ENCODE data around the gene C10orf88. TPM values are rescaled to one million over a fixed set of nuclear protein-coding genes. Genes with fewer than 3 reads are reported as not detected.
"Not testable (repeated sequence)": the region's sequence is repeated elsewhere in the genome, so short reads cannot be mapped to it uniquely, and the experiment has no call there.

Gene C10orf88
- total RNA-seq, 1 donor from 2014 or later, result 7.6 TPM

DNA sequence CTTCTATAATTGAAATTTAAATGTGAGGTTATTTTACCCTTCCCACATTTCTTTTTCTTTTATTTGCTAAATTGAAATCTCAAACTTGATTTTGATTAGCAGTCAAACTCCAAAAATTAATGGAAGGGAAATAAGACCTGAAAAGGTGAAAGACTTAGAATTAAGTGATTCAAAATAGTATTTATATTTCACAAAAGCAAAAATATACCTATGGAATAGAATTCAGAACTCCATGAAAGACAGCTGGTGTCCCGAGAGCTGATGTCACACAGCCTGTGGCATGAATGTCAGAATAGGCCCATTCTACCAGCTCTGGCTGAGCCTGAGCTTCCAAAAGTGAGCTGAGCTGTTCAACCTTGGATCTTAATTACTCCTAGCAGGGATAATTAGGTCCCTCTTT lies 43.7 kb downstream of the C10orf88 start, which contains the start of gene FAM24A:
Gene FAM24A (plus strand): TSS at position 301 of the 400 bp plus-strand sequence. CDS start 1,025 bp downstream, outside the sequence.
- Histone ChIP-seq H3K27ac (no peak within 1 kb of the TSS), H3K9me3 (no peaks in the 10 kb centered on the region), H3K27me3 (no peaks in the 10 kb centered on the region), H3K4me3 (no peak within 1 kb of the TSS), H3K36me3 (no peaks in the 10 kb centered on the region), H3K4me1 (no peaks in the 10 kb centered on the region)
- ATAC-seq (no peak), DNase-seq (no peak)
- intact Hi-C loops (cut with DNase I), result no loop called here
- TF ChIP-seq, protein P1, sequence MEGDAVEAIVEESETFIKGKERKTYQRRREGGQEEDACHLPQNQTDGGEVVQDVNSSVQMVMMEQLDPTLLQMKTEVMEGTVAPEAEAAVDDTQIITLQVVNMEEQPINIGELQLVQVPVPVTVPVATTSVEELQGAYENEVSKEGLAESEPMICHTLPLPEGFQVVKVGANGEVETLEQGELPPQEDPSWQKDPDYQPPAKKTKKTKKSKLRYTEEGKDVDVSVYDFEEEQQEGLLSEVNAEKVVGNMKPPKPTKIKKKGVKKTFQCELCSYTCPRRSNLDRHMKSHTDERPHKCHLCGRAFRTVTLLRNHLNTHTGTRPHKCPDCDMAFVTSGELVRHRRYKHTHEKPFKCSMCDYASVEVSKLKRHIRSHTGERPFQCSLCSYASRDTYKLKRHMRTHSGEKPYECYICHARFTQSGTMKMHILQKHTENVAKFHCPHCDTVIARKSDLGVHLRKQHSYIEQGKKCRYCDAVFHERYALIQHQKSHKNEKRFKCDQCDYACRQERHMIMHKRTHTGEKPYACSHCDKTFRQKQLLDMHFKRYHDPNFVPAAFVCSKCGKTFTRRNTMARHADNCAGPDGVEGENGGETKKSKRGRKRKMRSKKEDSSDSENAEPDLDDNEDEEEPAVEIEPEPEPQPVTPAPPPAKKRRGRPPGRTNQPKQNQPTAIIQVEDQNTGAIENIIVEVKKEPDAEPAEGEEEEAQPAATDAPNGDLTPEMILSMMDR (IDR thresholded peaks at IDR 0.05), result no peak

DNA sequence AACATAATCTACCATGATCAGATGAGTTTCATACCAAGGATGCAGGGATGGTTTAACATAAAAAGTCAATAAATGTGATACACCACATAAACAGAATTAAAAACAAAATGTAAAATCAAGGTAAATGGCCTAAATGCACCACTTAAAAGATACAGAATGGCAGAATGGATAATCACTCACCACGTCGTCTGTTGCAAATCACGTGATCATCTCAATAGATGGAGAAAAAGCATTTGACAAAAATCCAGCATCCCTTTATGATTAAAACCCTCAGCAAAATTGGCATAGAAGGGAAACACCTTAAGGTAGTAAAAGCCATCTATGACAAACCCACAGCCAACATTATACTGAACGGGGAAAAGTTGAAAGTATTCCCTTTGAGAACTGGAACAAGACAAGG lies 50.2 kb downstream of the C10orf88 start:
- H3K27me3 ChIP-seq; H3K4me1 ChIP-seq; H3K9me3 ChIP-seq; intact Hi-C loops (cut with DNase I); H3K4me3 ChIP-seq; ATAC-seq; DNase-seq; H3K27ac ChIP-seq; H3K36me3 ChIP-seq: not testable (repeated sequence)

GRCh38 chr10:122894261-122894944 lies 59.6 kb downstream of the C10orf88 start:
- DNase-seq (no peak), ATAC-seq (no peak)
- intact Hi-C loops (cut with DNase I), result no loop called here
- H3K9me3 ChIP-seq, result no peaks in the 10 kb centered on the region
- no peaks in the 10 kb centered on the region for H3K36me3 ChIP-seq
- TF ChIP-seq, protein P1 (IDR thresholded peaks at IDR 0.05), result no peak
- H3K27ac ChIP-seq, result no peak overlapping the region
- no peaks in the 10 kb centered on the region for H3K4me1 ChIP-seq
- H3K4me3 ChIP-seq, result no peak overlapping the region
- no peaks in the 10 kb centered on the region for H3K27me3 ChIP-seq

DNA sequence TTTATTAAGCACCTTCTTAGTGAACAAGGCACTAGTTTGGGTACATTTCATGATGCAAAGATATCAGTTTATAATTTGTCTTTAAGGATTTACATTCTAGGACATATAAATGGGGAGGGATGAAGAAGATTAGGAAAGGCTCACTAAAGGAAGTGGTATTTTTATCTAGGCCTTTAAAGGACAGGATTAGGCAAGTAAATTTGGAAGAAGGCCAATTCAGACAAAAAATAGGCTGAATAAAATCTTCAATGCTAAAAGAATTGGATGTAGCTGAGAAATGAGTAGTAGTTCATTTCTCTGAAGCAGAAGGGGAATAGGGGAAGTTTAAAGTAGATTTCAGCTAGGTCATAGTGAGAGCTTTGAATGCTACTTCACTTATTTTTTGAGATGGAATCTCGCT lies 69.9 kb downstream of the C10orf88 start:
- TF ChIP-seq, protein P1 (IDR thresholded peaks at IDR 0.05), result no peak
- no peak for ATAC-seq
- no peak overlapping the region for H3K4me3 ChIP-seq
- intact Hi-C loops (cut with DNase I), result no loop called here
- H3K9me3 ChIP-seq, result no peaks in the 10 kb centered on the region
- DNase-seq, result no peak
- no peaks in the 10 kb centered on the region for H3K27me3 ChIP-seq
- H3K27ac ChIP-seq, result no peak overlapping the region
- H3K4me1 ChIP-seq, result peaks cover 6% of the 10 kb centered on the region
- H3K36me3 ChIP-seq, result no peaks in the 10 kb centered on the region

DNA sequence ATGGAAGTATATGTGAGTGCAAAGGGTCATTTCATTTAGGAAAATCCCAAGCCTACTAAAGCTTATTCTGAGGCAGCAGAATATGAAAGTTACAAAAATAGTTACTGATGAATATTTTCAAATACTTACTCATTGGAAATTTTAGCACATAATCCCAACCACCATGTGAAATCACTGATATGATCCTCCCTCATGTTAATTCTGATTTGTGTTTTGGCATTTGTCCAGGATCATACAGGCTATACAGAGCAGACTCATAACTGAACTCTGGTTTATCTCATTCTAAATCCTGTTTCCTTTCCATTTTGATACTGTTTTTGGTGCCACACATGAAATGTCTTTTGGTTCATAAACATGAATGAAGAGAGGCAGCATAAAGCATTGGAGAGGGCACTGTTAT lies 71.3 kb downstream of the C10orf88 start:
- intact Hi-C loops (cut with DNase I), result no loop called here
- TF ChIP-seq, protein P1 (IDR thresholded peaks at IDR 0.05), result no peak
- Histone ChIP-seq H3K4me1 (peaks cover 6% of the 10 kb centered on the region), H3K9me3 (no peaks in the 10 kb centered on the region), H3K36me3 (no peaks in the 10 kb centered on the region), H3K27ac (no peak overlapping the region), H3K27me3 (no peaks in the 10 kb centered on the region), H3K4me3 (no peak overlapping the region)
- DNase-seq (no peak), ATAC-seq (no peak)

Other genes starting within 250 kb of the C10orf88 start
- gene CUZD1, start 108.4 kb downstream of the C10orf88 start, total RNA-seq, result 0.78 TPM
- gene FAM24B, start 74.6 kb downstream of the C10orf88 start, total RNA-seq, result 3.6 TPM
- gene FAM24A, start 43.6 kb downstream of the C10orf88 start, total RNA-seq, result not detected
- gene PSTK, start 26.2 kb upstream of the C10orf88 start, total RNA-seq, result 2.5 TPM
- 19.9 TPM for gene IKZF5, start 54.6 kb upstream of the C10orf88 start, total RNA-seq
- 27.1 TPM for gene ACADSB, start 54.8 kb upstream of the C10orf88 start, total RNA-seq
- not detected for gene HMX3, start 181.7 kb upstream of the C10orf88 start, total RNA-seq
- gene HMX2, start 193.9 kb upstream of the C10orf88 start, total RNA-seq, result not detected
- gene BUB3, start 200.2 kb upstream of the C10orf88 start, total RNA-seq, result 61.8 TPM